ENCODE data around the gene ASPHD1.
"Not testable (repeated sequence)": the region's sequence is repeated elsewhere in the genome, so short reads cannot be mapped to it uniquely, and the experiment has no call there.

The ASPHD1 gene

GRCh38 chr16:29907973-29908372, 7.7 kb downstream of the ASPHD1 start:
- Histone ChIP-seq H4K20me1 (ENCODE audit: insufficient read depth, low read length) (no peaks in the 10 kb centered on the region; the same call in 1 of the 2 replicates), H3K27ac (ENCODE audit: low read length) (no peak overlapping the region), H3K27me3 (ENCODE audit: insufficient read depth, low read length, poor library complexity) (no peaks in the 10 kb centered on the region), H3K4me2 (ENCODE audit: insufficient read depth, low read length) (no peak overlapping the region), H3K79me2 (ENCODE audit: insufficient read depth, low read length) (no peaks in the 10 kb centered on the region), H3K9me3 (ENCODE audit: insufficient read depth, low read length, severe bottlenecking) (no peaks in the 10 kb centered on the region), H3K36me3 (ENCODE audit: insufficient read depth, low read length) (peaks cover 9% of the 10 kb centered on the region), H2AFZ (ENCODE audit: low read depth, low read length) (no peak overlapping the region), H3K4me1 (ENCODE audit: insufficient read depth, low read length) (0 out of 2 replicates have a peak, but pooled peaks cover 3% of the 10 kb centered on the region), H3K4me3 (ENCODE audit: low read depth in 1 of 2, low read length in 2 of 2) (no peak overlapping the region), H3K9ac (ENCODE audit: low read depth, low read length) (no peak overlapping the region)
- no peak for TF ChIP-seq EZH2 (IDR thresholded peaks at IDR 0.05; ENCODE audit: borderline replicate concordance, low read depth, low read length, severe bottlenecking)
- TF ChIP-seq, protein P1, sequence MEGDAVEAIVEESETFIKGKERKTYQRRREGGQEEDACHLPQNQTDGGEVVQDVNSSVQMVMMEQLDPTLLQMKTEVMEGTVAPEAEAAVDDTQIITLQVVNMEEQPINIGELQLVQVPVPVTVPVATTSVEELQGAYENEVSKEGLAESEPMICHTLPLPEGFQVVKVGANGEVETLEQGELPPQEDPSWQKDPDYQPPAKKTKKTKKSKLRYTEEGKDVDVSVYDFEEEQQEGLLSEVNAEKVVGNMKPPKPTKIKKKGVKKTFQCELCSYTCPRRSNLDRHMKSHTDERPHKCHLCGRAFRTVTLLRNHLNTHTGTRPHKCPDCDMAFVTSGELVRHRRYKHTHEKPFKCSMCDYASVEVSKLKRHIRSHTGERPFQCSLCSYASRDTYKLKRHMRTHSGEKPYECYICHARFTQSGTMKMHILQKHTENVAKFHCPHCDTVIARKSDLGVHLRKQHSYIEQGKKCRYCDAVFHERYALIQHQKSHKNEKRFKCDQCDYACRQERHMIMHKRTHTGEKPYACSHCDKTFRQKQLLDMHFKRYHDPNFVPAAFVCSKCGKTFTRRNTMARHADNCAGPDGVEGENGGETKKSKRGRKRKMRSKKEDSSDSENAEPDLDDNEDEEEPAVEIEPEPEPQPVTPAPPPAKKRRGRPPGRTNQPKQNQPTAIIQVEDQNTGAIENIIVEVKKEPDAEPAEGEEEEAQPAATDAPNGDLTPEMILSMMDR (IDR thresholded peaks at IDR 0.05; ENCODE audit: borderline replicate concordance, extremely low read depth, low read length, poor library complexity, severe bottlenecking): no peak
- ATAC-seq (ENCODE audit: insufficient read depth, low read depth) (no peak), DNase-seq (no peak)

GRCh38 chr16:29908719-29909220, 8.5 kb downstream of the ASPHD1 start:
- Histone ChIP-seq H3K9me3 (ENCODE audit: insufficient read depth, low read length, severe bottlenecking) (no peaks in the 10 kb centered on the region), H4K20me1 (ENCODE audit: insufficient read depth, low read length) (no peaks in the 10 kb centered on the region; the same call in 1 of the 2 replicates), H3K4me2 (ENCODE audit: insufficient read depth, low read length) (no peak overlapping the region), H3K27me3 (ENCODE audit: insufficient read depth, low read length, poor library complexity) (no peaks in the 10 kb centered on the region), H3K27ac (ENCODE audit: low read length) (no peak overlapping the region), H3K9ac (ENCODE audit: low read depth, low read length) (no peak overlapping the region), H3K36me3 (ENCODE audit: insufficient read depth, low read length) (peaks cover 12% of the 10 kb centered on the region), H3K79me2 (ENCODE audit: insufficient read depth, low read length) (no peaks in the 10 kb centered on the region), H3K4me1 (ENCODE audit: insufficient read depth, low read length) (no peaks in the 10 kb centered on the region), H3K4me3 (ENCODE audit: low read depth in 1 of 2, low read length in 2 of 2) (no peak overlapping the region), H2AFZ (ENCODE audit: low read depth, low read length) (no peak overlapping the region)
- TF ChIP-seq EZH2 (IDR thresholded peaks at IDR 0.05; ENCODE audit: borderline replicate concordance, low read depth, low read length, severe bottlenecking): no peak
- TF ChIP-seq, protein P1 (IDR thresholded peaks at IDR 0.05; ENCODE audit: borderline replicate concordance, extremely low read depth, low read length, poor library complexity, severe bottlenecking): no peak
- ATAC-seq (ENCODE audit: insufficient read depth, low read depth) (no peak), DNase-seq (no peak)

- TF ChIP-seq, protein P1 (IDR thresholded peaks at IDR 0.05; ENCODE audit: borderline replicate concordance, extremely low read depth, low read length, poor library complexity, severe bottlenecking): no peak
- TF ChIP-seq EZH2 (IDR thresholded peaks at IDR 0.05; ENCODE audit: borderline replicate concordance, low read depth, low read length, severe bottlenecking): no peak
Measured at GRCh38 chr16:29909391-29909790, 9.1 kb downstream of the ASPHD1 start.

GRCh38 chr16:29909851-29910250, 9.6 kb downstream of the ASPHD1 start:
- not testable (repeated sequence) for H3K4me1 ChIP-seq (ENCODE audit: insufficient read depth, low read length); H2AFZ ChIP-seq (ENCODE audit: low read depth, low read length); H4K20me1 ChIP-seq (ENCODE audit: insufficient read depth, low read length); DNase-seq; H3K27me3 ChIP-seq (ENCODE audit: insufficient read depth, low read length, poor library complexity); ATAC-seq (ENCODE audit: insufficient read depth, low read depth); H3K27ac ChIP-seq (ENCODE audit: low read length); H3K9me3 ChIP-seq (ENCODE audit: insufficient read depth, low read length, severe bottlenecking); H3K4me3 ChIP-seq (ENCODE audit: low read depth in 1 of 2, low read length in 2 of 2); H3K9ac ChIP-seq (ENCODE audit: low read depth, low read length); H3K79me2 ChIP-seq (ENCODE audit: insufficient read depth, low read length); H3K4me2 ChIP-seq (ENCODE audit: insufficient read depth, low read length)
- H3K36me3 ChIP-seq (ENCODE audit: insufficient read depth, low read length): peaks cover 23% of the 10 kb centered on the region

More at GRCh38 chr16:29909391-29909790, 9.1 kb downstream of the ASPHD1 start:
- Histone ChIP-seq H3K36me3 (ENCODE audit: insufficient read depth, low read length) (peaks cover 18% of the 10 kb centered on the region), H3K4me1 (ENCODE audit: insufficient read depth, low read length) (no peaks in the 10 kb centered on the region), H3K9ac (ENCODE audit: low read depth, low read length) (no peak overlapping the region), H3K79me2 (ENCODE audit: insufficient read depth, low read length) (no peaks in the 10 kb centered on the region), H3K4me3 (ENCODE audit: low read depth in 1 of 2, low read length in 2 of 2) (no peak overlapping the region), H4K20me1 (ENCODE audit: insufficient read depth, low read length) (no peaks in the 10 kb centered on the region; the same call in 1 of the 2 replicates), H3K9me3 (ENCODE audit: insufficient read depth, low read length, severe bottlenecking) (no peaks in the 10 kb centered on the region), H2AFZ (ENCODE audit: low read depth, low read length) (no peak overlapping the region), H3K27me3 (ENCODE audit: insufficient read depth, low read length, poor library complexity) (no peaks in the 10 kb centered on the region), H3K27ac (ENCODE audit: low read length) (no peak overlapping the region), H3K4me2 (ENCODE audit: insufficient read depth, low read length) (no peak overlapping the region)
- ATAC-seq (ENCODE audit: insufficient read depth, low read depth): no peak
- DNase-seq: no peak
